Fibroblast of gingiva (primary cell): ENCODE results near the gene DOCK3.
"Not testable (repeated sequence)": the region's sequence is repeated elsewhere in the genome, so short reads cannot be mapped to it uniquely, and the experiment has no call there.

ENCODE experiments used
- DNase-seq: peaks from one replicate; pipeline ENCODE4 v3.0.0-alpha.2; 2011; ENCODE audit warnings: low read depth

The DOCK3 gene

DNA sequence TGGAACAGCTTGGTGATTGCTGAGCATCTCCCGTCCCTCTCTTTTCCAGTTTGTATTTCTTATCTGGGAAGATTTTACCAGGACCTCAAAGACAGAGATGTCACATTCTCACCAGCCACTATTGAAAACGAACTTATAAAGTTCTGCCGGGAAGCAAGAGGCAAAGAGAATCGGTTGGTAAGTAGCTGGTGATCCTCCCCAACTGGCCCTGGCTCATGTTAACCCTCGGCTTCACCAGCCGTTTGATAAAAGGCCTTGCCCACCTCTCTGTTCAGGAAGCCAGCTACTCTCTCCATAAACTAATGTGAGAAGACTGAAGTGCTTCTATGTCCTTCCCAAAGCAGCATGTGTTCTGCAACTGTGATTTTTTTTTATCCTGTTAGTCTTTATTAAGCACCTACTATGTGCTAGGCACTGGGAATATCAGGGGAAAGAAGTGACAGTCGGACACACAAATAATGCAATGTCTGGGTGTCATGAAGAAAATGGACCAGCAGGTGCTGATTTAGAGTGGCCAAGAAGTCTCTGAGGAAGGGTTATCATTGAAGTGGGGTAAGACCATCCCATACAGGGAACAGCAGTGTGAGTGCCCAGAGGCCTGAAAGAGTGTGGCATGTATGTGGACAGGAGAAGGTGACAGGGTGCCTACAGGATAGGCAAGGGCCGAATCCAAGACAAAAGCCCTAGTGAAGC, 711.6 kb downstream of the DOCK3 start:
- no peak for DNase-seq

DNA sequence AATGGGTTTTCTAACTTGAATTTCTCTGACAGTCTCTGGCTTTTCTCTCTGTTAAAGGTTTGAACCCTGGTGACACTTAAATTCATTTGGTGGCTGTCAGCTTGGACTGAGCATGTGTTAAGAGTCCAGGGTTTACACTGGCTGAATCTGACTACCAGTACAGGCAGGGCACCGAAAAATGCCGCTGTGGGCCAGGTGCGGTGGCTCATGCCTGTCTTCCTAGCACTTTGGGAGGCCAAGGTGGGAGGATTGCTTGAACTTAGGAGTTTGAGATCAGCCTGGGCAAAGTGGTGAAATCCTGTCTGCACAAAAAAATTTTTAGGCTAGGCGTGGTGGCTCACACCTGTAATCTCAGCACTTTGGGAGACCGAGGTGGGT, 712.1 kb downstream of the DOCK3 start:
- no peak for DNase-seq

DNA sequence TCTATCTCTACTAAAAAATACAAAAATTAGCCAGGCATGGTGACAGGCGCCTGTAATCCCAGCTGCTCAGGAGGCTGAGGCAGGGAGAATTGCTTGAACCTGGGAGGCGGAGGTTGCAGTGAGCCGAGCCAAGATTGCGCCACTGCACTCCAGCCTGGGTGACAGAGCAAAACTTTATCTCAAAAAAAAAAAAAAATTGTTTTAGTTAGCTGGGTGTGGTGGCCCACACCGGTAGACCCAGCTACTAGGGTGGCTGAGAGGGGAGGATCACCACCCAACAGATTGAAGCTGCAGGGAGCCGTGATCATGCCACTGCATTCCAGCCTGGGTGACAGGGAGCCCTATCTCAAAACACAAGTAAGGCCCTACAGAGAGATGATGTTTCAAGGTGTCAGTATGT, 712.6 kb downstream of the DOCK3 start:
- not testable (repeated sequence) for DNase-seq

DNA sequence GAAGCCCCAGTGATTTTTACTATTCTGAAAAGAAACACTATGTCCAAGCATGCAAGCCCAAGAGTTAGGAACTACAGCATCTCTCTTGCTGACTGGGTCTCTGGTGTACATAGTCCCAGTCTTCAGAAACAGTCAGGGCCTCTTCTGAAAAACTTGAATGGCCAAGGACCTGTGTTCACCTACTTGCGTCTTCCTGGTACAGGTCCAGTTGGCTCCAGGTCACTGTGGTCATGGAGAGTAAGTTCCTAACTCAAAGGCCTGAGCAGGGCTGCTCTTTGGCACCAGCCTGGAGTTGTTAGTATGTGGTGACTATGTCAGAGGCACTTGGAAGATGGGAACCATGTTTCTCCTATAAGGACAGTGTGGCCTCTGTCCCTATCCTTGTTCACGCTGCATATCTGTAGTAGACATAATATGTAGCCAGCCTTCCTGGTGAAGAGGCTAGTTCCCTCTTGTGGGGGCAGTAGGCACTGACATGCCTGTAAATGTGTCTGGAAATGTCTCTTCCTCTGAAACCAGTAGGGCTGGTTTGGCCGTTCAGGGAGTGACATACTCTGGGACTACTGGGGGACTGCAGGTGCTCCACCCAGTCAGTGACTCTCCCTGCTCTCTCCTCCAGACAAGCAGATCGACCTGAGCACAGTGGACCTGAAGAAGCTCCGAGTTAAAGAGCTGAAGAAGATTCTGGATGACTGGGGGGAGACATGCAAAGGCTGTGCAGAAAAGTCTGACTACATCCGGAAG, 713.7 kb downstream of the DOCK3 start:
- DNase-seq = no peak

DNA sequence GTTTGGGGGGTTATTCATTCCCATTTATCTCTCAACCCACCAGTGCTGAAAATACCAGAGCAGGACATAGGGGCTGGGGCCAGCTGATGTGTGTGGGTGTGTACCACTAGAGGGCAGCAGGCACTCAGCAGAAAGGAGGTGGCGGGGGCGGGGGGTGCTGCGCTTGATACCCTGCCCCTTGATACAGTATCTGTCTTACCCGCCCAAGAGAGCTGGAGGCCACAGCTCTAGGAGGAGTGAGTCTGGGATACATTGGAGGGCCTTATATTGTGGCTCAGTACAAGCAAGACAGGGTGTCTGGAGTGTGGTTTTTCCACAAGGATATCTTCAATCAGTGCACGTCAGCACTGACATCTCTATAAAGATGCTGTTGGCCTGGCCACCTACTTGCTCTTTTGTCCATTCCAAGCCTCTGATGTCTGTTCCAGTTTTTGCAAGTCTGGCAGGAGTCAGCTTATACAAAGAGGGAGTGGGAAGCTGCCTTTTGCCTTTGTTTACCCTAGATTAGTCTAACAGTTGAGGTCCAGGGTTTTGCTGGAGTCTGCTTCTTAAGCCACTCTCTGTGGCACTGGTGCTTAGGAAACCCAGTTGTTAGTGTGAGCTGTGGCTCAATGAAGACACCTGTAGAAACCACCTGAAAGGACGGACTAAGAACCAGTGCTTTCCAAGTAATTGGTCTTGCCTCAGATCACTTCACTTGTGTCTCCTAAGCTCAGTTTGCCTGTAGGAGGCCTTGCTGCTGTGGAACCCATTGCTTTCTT, 714.9 kb downstream of the DOCK3 start:
- peak; percentile 42 for DNase-seq

DNA sequence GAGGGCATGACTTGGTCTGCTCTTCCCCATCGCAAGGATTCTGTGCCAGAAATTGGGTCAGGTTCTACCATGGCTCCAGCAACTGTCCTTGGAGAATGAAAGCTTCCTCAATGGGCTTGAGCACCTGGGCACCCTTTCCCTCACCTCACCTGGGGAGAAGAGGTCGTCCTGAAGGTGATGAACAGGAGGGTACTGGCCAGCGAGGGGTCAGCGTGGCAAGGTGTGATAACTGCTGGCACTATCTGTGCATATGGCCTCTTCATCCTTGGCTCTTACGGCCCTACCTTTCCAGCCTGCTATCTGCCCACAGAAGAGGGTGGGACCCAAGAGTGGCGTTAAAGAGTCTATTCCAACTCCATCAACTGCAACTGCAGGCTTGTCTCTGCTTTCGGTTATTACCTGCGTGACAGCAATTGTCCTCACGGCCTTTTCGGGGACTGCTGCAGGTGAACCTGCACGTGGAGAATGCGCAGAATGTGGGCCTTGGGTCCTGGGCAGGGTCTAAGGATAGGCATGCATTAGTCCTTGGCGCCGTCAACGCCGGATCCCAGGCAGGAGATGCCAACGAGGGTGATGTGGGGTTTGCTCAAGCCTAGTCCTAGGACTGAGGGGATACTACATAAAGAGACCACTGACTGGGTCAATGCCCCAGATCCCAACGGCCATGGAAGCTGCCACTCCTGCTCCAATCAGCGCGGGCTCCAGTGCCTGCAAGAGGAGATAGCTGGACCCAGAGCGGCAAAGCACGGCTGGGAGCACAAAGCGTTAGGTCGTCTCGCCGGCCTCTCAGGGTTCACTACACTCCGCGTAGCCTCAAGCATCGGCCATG, 715.7 kb downstream of the DOCK3 start:
- DNase-seq = no peak

DNA sequence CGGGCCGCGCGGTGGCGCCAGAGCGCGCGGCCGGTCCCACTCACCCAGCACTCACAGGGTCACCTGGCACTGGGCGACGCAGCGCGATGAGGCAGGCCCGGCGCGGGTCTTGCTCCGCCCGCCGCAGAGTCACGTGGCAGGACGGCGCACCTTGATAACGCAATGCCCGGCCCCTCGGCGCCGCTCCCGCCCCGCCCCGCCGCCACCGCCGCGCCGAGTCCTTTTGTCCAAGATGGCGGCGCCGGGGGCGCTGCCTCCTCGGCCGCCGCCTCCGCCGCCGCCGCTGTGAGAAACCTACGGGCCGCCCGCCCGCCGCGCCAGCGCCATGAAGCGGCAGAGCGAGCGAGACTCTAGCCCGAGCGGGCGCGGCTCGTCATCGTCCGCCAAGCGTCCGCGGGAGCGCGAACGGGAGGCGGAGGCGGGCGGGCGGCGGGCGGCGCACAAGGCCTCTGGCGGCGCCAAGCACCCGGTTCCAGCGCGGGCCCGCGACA, 716.4 kb downstream of the DOCK3 start, which contains the start of gene RBM15B:
Gene RBM15B, plus strand, starts transcription at position 211 of the 491 bp plus-strand sequence. Its CDS starts 115 bp downstream, at position 326.
- DNase-seq = peak; percentile 96

DNA sequence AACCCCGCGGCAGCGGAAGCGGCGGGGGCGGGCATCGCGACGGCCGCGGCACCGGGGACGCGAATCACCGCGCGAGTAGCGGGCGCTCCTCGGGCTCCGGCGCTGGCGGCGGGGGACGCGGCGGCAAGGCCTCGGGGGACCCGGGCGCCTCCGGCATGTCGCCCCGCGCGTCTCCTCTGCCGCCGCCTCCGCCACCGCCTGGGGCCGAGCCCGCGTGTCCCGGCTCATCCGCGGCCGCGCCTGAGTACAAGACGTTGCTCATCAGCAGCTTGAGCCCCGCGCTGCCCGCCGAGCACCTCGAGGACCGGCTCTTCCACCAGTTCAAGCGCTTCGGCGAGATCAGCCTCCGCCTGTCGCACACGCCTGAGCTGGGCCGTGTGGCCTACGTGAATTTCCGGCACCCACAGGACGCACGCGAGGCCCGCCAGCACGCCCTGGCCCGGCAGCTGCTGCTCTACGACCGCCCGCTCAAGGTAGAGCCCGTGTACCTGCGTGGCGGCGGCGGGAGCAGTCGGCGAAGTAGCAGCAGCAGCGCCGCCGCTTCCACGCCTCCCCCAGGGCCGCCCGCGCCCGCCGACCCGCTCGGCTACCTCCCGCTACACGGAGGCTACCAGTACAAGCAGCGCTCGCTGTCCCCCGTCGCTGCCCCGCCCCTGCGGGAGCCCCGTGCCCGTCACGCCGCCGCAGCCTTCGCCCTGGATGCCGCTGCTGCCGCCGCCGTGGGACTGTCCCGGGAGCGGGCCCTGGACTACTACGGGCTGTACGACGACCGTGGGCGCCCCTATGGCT, 717.0 kb downstream of the DOCK3 start:
- peak; percentile 27 for DNase-seq

DNA sequence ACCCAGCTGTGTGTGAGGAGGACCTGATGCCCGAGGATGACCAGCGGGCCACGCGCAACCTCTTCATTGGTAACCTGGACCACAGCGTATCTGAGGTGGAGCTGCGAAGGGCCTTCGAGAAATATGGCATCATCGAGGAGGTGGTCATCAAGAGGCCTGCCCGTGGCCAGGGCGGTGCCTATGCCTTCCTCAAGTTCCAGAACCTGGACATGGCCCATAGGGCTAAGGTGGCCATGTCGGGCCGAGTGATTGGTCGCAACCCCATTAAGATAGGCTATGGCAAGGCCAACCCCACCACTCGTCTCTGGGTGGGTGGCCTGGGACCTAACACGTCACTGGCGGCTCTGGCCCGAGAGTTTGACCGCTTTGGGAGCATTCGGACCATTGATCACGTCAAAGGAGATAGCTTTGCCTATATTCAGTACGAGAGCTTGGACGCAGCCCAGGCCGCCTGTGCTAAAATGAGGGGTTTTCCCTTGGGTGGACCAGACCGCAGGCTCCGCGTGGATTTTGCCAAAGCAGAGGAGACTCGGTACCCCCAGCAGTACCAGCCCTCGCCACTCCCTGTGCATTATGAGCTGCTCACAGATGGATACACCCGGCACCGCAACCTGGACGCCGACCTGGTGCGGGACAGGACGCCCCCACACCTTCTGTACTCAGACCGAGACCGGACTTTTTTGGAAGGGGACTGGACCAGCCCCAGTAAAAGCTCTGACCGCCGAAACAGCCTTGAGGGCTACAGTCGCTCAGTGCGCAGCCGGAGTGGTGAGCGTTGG, 717.8 kb downstream of the DOCK3 start:
- DNase-seq = no peak

DNA sequence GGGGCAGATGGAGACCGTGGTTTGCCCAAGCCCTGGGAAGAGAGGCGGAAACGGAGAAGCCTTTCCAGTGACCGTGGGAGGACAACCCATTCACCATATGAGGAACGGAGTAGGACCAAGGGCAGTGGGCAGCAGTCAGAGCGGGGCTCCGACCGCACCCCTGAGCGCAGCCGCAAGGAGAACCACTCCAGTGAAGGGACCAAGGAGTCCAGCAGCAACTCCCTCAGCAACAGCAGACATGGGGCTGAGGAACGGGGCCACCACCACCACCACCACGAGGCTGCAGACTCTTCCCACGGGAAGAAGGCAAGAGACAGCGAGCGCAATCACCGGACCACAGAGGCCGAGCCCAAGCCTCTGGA, 718.4 kb downstream of the DOCK3 start:
- no peak for DNase-seq

DNA sequence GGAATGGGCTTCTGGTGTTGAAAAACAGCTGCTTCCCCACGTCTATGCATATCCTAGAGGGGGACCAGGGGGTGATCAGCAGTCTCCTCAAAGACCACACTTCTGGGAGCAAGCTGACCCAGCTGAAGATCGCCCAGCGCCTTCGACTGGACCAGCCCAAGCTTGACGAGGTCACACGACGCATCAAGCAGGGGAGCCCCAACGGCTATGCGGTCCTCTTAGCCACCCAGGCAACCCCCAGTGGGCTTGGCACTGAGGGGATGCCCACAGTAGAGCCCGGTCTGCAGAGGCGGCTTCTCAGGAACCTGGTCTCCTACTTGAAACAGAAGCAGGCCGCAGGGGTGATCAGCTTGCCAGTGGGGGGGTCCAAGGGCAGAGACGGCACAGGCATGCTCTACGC, 718.8 kb downstream of the DOCK3 start:
- no peak for DNase-seq

DNA sequence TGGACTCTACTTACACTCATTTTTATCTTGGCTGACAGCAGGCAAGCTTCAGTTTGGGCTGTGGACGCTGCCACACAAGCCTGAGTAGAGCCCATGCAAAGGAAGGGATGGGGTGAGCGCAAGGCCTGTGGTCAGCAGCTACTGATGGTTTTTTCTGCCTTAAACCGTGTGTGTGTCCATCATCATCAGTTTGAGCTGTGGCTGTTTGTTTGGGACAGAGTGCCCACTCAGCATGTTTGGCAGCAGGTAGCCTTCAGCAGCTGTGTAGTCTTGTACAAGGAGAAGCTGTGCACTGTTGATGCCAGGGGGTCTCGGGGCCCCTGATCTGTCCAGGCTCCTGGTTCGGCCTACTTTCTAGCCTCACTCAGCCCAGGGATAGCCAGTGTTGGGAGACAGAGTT, 719.8 kb downstream of the DOCK3 start:
- DNase-seq = no peak

DNA sequence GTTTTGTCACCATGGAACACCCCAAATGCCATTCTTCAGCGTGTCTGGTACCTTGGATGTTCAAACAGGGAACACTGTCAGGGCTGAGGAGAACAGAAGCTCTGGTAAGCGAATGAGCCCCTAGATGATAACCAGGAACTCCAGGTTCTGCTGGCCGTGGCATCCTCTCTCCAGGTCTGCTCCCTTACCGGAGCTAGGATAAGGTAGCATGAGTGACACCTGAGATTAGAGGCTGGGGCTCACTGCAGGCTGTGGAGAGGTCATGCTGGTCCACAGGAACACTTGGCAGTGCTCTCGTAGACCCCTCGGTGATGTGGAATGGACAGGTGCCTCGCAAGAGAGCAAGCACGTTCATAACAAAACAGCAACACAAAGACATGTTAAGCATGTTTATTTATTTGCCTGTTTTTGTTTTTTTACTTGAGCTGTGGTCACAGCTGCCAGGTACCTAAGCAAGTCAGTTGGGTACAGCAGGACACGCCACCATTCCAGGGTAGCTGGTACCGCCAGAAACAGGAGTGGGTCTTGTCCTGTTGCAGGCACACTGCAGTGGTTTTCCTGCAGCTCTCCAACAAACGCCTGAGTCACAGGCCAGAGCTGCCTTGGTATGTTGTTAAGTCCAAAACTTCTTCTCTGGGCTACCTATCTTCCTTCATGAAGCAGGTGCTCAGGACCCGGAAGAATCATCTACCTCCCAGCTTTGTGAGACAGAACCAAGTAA, 720.9 kb downstream of the DOCK3 start:
- no peak for DNase-seq

DNA sequence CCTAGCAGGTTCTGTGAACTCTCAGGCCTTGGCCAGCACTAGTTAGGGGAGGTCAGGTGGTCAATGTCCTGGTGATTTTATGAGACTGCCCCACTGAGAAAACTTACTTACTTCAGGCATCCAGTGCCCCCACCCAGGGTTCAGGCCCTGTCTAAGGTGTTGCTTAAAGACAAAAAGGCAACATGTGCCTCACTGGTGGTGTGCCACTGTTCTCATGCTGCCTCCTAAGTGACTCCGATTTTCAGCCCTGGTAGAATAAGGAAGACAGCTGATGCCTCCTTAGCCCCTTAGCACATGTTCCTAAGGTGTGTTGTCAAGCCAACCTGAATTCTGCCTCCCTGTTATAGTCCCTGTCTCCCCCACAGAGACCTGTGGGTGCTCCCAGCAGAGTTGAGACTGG, 721.7 kb downstream of the DOCK3 start:
- DNase-seq = no peak

DNA sequence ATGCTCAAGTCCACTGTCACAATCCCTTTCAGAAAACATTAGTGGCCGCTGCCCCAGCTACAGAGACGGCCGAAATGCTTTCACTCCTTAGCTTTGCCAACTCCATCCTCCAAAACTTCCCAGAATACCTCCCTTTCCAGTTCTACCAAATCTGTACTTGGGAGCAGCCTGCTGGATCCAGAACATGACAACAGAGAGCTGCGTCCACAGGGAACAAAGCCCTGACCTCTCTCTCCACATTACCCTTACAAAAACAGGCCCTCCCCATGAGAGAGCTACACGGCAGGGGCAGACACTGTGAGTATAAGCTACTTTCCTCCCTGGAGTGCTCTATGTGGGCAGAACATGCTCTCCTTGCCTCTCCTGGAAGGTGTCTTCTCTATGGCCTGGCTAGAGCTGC, 722.7 kb downstream of the DOCK3 start:
- DNase-seq = no peak

DNA sequence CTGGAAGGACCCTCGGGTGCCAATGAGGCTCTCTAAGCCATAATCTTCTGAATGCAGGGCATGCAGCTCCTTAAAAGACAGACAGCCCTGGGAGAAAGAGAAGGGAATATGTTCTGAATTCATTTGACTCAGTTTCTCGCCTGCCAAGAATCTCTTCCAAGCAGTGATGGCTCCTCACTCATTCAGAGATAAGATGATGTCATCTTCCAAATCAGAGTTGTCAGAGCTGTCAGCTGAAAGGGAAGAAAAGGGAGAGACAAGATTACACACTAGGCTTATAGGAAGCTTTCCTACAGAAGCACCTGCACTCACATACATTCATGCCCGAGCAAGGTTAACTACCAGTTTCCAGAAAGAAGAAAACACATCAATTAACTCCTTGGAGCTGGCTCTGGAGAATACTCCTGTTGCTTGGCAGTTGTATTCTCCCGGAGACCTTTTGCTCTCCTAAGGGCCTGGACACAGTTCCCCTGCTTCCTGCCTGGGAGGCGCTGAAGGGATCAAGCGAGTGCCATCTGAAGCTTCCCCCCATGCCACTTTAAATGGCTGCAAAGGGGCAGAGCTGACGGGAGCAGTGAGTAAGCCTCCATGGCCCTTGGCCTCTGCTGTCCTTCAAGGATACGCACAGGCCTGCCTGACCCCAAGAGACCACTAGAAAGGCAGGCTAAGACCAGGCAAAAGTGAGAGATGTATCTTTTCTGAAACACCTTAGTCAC, 724.0 kb downstream of the DOCK3 start:
- DNase-seq = no peak

DNA sequence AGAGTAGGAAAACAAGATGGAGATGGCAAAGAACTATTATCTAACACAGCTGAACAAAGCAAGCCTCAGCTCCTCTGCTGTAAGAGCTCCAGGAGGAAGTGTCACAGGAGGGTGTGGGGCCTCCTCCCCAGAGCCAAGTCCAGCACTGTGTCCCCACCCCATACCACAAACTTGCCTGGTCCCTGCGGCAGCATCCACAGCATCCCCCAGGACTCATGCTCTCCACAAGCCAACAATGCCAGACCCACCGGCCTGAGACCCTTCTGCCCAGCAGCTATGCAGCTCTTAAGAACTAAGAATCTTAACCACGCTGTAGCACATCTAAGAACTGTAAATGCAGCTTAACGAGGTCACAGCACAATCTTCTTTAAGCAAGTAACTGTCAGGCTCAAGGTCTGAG, 725.4 kb downstream of the DOCK3 start:
- no peak for DNase-seq

DNA sequence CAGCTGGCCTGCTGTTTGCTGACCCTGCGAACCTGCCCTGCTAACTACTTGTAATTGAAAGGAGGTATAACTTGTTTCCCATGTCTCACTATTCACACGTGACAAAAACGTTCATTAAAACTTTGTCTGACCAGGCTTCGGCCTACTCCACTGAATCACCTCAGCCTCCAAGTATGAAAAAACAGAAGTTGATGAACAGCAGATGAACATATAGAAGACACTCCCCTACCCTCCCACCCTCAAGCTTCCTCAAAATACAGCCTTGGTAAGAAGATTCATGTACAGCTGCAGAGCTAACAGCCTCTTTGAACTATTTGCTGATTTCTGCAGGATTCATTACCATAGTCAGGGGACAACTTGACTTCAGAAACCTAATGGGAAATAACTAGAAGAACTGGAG, 727.0 kb downstream of the DOCK3 start:
- DNase-seq = no peak

DNA sequence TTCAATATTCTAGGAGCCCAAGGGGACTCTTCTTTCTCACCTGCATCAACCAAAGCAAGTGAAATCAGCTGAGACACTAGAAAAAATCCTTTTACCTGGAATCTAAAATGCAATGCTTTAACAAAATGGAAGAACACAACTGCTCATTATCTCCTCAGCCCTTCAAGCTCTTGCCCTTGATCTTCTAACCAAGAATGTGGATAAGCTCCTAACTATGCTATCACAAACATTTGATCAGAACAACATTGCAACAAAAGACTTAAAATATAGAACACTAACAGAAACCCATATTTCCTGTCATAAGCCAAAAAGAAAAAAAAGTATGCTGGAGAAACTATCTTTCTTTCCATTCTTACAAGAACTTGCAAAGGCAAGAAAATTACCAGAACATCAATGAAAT, 728.9 kb downstream of the DOCK3 start:
- no peak for DNase-seq
